Retinal pigment epithelial cell (primary cell): ENCODE data around the gene C10orf71.

Source experiments
- DNase-seq: peaks from one replicate; pipeline ENCODE4 v3.0.0-alpha.2; 2010; ENCODE audit warnings: low read depth
- H3K4me3 ChIP-seq: 2 replicates; pipeline ENCODE4 v1.5.1; 2011; ENCODE audit warnings: mild to moderate bottlenecking, low read length, control low read depth, moderate library complexity
- CTCF ChIP-seq: conservative IDR thresholded peaks from 2 replicates; pipeline ENCODE4 v1.5.1; 2011; ENCODE audit warnings: low read depth, low read length, control low read depth, inconsistent platforms

The C10orf71 gene

DNA sequence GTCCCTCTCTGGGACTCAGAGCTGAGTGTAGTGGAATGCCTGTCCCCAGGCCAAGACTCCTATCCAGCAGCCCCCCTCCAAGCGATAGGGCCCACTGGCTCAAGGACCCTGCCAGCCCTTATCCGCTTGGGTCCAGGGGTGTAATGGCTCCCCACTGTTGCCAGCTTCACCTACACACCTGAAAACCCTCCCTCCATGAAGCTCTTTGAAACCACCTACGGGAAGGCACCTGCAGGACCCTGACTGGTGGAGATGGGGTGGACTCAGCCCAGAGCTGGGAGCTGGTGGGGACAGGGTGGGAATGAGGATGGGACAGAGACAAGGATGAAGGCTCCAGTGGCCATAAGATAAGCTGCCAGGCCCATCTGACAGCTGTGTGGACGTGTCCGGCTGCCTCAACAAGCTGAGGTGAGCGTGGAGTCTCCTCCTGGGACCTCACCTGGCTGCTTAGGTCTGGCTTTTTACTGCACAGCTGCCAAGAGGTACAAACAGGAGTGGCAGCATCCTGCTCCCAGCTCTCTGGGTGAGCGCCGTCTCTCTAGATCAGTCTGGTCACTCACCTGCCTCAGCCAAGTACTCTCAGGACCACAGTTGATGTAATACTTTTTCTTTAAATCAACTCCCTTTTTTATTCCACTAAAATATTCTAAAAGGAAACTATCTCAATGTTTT lies 55.1 kb downstream of the C10orf71 start:
- TF ChIP-seq CTCF, result no peak
- no peak overlapping the region for H3K4me3 ChIP-seq
- no peak for DNase-seq

DNA sequence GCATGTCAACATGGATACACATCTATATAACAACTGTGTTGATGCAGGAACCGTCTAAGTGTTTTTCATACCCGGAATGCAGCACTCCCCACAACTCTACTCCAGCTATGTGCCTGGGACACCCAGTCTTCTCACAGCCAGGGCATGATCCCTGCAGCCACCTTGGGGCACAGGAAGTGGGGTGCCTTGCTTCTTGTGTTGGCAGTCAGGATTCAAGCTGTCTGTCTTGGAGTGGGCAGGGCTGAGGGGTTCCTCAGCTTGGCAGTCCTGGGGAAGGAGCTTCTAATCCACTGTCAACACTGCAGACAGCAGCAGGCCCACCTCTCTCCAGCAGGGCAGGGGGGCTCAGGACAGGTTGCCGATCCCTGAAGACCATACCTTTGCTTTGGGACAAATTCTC lies 55.6 kb downstream of the C10orf71 start:
- TF ChIP-seq CTCF, result no peak
- no peak for DNase-seq
- no peak overlapping the region for H3K4me3 ChIP-seq

GRCh38 chr10:49355221-49355620 lies 56.3 kb downstream of the C10orf71 start:
- no peak overlapping the region for H3K4me3 ChIP-seq
- no peak for TF ChIP-seq CTCF
- DNase-seq, result no peak

DNA sequence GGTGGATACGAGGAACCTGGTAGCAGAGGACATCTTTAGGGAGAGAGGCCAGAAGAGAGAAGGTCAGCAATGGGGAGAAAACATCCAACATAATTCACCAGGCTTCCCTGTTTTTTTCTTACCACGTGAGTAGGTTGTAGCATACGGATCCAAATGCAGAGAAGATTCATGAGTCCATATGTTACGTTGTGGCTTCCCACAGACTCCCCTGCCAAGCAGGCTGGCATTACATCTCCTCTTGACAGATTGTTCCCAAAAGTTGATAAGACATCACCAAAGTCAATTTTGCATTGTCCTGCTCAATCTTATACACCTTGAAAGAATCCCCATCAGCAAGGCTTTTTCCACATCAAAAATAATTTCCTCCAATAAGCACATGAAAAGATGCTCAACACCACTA lies 57.2 kb downstream of the C10orf71 start:
- H3K4me3 ChIP-seq, result no peak overlapping the region
- DNase-seq, result no peak
- no peak for TF ChIP-seq CTCF

GRCh38 chr10:49356944-49357343 lies 58.0 kb downstream of the C10orf71 start:
- no peak for TF ChIP-seq CTCF
- H3K4me3 ChIP-seq, result no peak overlapping the region
- no peak for DNase-seq

GRCh38 chr10:49357910-49358309 lies 58.9 kb downstream of the C10orf71 start:
- no peak for DNase-seq
- no peak for TF ChIP-seq CTCF
- H3K4me3 ChIP-seq, result no peak overlapping the region
